GM18498 (cell line): ENCODE results near the gene PET117.
"Not testable (repeated sequence)": the region's sequence is repeated elsewhere in the genome, so short reads cannot be mapped to it uniquely, and the experiment has no call there.

Source experiments
- ATAC-seq: cut with Tn5 transposase; IDR thresholded peaks from one replicate; pipeline ENCODE4 v1.9.1; 2021; ENCODE audit warnings: mild to moderate bottlenecking, moderate library complexity; ENCODE audit not compliant: unreplicated experiment

The PET117 gene, protein sequence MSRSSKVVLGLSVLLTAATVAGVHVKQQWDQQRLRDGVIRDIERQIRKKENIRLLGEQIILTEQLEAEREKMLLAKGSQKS

DNA sequence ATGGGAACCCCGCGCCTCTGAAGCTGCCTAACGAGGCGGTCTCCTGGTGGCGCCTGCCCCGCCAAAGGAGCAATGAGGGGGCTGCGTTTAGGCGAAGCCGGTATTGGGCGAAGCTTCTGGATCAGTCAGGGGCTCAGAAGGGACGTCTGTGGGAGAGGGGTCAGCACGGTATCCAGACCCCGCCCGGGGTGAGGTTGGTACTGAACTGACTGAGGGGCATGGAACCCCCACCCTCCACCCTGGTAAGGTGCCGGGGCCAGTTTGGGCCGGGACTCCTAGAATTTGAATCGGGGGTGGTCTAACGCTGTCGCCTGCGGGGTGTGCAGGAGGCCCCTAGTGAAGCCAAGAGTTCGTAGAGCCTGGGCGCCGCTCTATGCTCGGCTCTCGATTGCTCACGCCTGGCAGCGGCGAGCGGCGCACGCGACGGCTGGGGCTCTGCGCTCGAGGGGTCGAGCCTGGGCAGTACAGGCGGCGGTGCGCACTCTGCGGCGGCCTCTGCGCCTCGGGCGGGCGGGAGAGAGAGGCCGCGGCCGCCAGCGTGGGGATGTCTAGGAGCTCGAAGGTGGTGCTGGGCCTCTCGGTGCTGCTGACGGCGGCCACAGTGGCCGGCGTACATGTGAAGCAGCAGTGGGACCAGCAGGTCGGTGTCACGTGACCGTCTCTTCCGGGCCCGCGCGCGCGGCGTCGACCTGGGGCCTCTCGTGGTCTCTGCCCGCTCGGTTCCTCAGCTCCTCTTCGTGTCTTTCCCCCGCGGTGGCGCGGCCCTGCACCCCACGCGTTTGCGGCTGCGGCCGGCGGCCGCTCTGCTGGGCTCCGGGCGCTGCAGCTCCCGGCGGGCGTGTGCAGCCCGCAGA is at the start of gene PET117, which contains the start of gene KAT14:
Gene PET117 (plus strand): TSS at position 452 of the 854 bp plus-strand sequence. CDS start 93 bp downstream, at position 545.
Gene KAT14 (plus strand): TSS at position 452 of the 854 bp plus-strand sequence. CDS start 4,798 bp downstream, outside the sequence.
- peak; percentile 88 for ATAC-seq

DNA sequence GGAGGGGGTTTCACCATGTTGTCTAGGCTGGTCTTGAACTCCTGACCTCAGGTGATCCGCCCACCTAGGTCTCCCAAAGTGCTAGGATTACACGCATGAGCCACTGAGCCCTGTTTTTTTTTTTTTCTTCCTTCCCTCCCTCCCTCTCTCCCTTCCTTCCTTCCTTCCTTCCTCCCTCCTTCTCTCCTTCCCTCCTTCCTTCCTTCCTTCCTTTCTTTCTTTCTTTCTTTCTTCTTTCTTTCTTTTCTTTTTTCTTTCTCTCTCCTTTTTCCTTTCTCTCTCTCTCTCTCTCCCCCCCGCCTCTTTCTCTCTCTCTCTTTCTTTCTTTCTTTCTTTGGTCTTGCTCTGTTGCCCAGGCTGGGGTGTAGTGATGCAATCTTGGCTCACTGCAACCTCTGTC is 49.4 kb upstream of the PET117 start:
- not testable (repeated sequence) for ATAC-seq

DNA sequence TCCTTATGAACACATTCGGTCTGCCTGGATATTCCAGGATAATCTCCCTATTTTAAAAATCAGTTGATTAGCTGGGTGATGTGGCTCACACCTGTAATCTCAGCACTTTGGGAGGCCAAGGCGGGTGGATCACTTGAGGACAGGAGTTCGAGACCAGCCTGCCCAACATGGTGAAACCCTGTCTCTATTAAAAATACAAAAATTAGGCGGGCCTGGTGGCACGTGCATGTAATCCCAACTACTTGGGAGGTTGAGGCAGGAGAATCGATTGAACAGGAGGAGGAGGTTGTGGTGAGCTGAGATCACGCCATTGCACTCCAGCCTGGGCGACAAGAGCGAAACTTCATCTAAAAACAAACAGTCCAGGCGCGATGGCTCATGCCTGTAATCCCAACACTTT is 48.8 kb upstream of the PET117 start:
- not testable (repeated sequence) for ATAC-seq

DNA sequence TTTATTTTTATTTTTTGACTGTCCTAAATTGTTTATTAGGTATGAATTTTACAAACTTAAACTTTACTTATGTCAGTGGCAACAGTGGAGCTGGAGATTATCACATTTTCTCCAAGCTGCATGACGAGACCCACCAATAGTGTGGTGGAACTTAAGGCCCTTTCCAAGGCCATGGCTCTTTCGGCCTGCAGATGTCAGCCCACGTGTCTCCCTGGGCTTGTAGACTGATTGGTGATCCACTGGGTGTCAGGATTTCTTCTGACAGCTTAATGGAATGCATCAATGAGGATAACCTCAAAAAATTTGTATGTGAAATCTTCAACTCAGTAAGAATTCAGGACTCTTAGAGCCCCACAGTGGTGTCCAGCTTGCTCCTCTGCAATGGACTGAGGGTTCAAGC is 47.6 kb upstream of the PET117 start:
- ATAC-seq, result no peak

DNA sequence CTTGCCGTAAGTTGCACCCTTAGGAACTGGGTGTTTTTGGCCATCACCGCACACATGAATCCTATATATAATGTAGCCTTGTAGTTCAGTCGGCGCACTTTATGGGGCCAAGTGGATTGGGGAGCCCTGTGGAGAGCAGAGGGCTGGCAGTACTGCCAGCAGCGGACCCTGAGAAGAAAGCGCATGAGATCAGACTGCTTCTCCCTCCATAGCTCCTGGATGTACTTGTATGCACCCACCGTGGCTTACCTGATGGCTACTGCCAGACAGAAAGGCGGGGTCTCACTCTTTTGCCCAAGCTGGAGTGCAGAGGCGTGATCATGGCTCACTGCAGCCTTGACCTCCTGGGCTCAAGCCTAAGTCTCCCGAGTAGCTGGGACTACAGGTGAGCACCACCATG is 47.2 kb upstream of the PET117 start:
- no peak for ATAC-seq

DNA sequence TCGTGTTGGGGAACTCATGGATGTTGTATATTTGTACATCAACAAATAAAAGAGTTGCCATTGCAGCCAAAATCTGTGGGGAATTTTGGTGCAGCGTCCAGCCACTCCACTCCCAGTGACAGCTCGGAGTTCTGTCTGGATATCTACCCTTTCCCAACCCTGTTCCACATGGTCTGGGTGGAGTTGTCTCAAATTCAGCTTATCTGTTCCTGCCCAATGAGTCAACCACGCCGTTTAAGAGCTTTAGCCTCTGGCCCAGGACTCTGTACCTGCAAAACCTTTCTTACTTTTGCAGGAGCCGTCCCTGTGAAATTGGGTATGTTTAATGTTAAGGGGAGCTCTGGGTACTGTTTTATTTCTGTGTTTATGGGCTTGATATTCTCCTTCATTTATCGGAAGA is 46.0 kb upstream of the PET117 start:
- no peak for ATAC-seq

DNA sequence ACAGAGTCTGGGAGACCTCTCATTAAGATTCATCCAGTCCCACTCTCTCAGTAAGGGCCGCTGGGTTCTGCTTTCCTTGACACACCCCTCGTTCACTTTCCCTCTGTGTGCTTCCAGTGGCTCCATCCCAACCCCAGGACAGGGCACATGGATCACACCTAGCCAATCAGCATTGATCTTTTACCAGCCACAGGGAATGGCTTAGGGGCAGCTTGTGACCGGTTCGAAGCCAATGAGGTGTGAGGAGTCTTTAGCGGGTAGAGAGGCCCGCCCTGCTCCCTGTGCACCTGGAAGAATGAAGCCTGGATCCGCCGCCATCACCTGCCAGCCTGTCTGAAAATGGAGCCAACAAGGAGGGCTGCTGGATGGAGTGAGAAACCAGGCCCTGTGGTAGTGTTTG is 44.8 kb upstream of the PET117 start:
- ATAC-seq, result no peak

DNA sequence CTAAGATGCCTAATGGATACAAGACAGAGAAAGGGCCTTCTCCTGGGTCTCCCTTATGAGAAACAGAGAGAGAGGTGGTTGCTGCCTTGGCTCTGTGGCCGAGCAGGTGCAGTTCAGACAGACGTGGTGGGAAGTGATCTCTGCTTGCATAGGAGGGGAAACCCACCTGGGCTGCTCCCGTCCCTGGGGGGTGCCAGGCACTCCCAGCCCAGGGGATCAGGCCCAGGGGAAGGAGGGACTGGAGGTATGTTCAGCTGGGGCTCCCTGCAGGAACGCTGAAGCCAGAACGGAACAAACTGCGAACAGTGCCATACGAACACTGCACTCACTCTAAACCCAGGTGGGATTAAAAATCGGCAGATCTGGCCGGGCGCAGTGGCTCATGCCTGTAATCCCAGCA is 44.3 kb upstream of the PET117 start:
- ATAC-seq, result no peak

DNA sequence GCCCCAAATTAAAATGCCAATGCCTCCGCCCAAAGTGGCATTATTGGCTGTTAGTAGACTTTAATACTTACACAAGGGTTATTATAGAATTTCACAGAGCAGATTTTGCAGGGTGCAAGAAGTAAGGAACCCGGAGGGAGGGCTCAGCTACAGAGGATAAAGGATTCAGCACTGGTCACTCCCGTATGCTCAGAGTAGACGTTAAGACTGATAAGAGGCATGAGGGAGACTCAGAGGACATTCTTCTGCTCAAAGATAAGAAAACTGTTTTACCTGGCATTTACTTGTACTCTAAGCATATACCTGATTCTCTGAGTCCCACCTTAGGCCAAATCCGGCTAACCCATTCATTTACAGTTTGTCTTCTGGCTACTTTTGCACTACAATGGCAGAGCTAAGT is 43.5 kb upstream of the PET117 start:
- ATAC-seq, result no peak

DNA sequence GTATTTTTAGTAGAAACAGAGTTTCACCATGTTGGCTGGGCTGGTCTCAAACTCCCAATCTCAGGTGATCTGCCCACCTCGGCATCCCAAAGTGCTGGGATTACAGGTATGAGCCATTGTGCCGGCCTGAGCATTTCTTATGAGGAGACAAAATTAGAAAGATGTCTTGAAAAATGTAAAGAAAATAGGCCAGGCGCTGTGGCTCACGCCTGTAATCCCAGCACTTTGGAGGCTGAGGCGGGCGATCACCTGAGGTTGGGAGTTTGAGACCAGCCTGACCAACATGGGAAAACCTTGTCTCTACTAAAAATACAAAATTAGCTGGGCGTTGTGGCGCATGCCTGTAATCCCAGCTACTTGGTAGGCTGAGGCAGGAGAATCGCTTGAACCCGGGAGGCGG is 37.1 kb upstream of the PET117 start:
- not testable (repeated sequence) for ATAC-seq

DNA sequence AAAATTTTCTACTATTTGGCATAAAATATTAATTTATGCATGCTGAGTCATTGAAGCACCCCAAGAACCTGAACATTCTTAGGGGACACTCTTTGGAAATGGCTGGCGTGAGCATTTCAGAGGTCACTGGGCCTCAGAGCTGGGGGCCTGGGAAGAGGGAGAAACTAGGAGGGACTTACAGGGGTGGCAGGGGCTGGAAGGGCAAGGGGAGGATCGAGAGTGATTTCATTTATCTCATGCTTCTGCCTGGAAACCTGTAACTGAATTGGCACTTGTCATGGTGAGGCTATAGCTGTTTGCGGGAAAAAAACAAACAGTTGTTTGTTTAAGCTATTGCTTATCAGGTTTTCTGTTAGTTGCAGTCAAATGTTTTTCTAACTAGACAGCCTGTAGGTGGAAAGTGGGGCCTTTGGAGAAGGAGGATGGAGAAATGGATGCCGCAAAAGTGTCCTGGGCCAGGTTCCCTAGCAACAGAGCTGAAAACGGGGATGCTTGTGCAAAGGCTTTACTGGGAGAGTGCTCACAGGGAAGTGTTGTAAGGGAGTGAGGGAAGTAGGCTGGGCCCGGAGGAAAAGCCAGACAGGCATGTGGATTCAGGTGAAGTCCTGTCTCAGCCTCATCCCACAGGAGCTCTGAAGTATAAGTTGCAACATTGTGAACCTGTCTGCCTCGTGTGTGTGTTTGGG is 36.4 kb upstream of the PET117 start:
- no peak for ATAC-seq

DNA sequence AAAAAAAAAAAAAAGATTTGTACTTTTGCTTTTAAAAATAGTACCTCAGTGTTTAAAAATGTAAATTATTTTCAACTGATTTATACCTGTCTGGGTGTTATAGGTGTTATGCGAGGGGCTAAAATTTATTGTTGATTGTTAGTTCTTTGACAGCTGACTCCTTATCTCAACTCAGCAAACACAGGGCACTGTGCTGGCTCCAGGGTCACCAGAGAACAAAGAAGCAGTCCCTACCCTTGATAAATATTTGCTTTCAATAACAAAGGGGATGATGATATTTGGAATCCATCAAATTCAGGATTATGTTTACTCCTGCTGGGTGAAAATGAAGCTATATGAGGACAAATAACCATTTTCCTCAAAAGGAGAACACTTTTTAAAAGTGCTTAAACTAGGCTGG is 34.2 kb upstream of the PET117 start:
- ATAC-seq, result no peak

DNA sequence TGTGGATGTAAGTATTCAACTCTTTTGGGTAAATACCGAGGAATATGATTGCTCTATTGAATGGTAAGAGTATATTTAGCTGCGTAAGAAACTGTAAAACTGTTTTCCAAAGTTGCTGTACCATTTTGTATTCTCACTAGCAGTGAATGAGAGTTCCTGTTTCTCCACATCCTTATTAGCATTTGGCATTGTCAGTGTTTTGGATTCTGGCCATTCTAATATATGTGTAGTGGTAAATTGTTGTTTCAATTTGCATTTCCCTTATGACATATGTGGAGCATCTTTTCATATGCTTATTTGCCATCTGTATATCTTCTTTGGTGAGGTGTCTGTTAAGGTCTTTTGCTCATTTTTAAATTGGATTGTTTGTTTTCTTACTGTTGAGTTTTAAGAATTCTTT is 29.3 kb upstream of the PET117 start:
- ATAC-seq, result no peak

DNA sequence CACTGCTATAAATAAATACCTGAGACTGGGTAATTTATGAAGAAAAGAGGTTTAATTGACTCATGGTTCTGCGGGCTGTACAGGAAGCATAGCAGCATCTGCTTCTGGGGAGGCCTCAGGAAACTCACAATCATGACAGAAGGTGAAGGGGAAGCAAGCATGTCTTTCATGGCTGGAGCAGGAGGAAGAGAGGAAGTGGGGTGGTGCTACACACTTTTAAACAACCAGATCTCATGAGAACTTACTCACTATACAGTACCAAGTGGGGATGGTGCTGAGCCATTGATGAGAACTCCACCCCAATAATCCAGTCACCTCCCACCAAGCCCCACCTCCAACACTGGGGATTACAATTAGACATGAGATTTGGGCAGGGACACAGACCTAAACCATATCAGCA is 9.1 kb upstream of the PET117 start:
- not testable (repeated sequence) for ATAC-seq

DNA sequence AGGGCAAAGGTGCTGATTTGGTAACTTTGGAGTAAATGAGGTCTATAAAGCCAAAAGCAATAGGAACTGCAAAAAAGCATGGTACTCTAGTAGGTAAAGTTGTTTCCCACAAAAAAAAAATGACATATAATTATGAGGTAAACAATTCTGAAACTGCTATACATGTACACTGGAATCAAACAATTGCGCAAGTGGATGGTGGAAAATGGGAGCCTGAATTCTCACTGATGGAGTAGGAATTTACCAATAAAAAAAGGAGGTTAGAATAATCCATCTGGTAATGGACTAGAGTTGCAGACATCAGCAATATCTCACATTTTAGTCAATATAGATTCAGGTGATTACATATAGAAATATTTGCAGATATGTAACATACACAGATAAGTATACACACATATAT is 5.0 kb upstream of the PET117 start:
- no peak for ATAC-seq

DNA sequence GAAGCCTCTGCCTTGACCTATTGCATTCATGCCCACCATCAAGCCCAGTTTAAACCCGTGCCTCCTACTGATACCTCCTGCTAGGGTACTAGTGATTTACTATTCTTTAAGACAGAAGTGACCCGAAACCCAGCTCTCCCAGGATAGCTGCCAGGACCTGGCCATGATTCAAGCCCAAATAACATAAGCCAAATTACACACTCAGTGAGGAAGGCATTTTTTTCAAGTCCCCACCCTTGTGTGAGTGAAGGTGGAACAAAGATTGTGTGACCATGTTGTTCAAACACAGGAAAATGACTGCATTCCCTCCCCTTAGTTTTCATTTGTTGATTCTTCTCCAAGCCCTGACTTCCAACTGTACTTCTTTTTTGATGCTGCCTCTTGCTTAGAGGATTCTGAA is 3.7 kb upstream of the PET117 start:
- no peak for ATAC-seq

DNA sequence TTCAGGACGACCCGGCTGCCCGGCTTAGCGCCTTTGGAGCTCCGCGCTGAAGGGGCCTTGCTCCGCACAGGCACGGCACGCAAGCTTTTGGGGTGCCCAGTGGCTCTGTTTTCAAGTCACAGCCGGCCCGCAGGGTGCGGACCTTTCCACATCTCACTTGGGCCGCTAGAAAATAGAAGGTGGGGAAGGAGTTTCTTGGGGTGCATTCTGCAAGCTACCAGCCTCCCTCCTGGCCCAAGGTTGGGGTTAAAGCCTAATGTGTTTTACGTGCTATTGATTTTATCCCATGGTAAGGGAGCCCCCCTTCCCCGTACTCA is 561 bp downstream of the PET117 start:
- no peak for ATAC-seq

DNA sequence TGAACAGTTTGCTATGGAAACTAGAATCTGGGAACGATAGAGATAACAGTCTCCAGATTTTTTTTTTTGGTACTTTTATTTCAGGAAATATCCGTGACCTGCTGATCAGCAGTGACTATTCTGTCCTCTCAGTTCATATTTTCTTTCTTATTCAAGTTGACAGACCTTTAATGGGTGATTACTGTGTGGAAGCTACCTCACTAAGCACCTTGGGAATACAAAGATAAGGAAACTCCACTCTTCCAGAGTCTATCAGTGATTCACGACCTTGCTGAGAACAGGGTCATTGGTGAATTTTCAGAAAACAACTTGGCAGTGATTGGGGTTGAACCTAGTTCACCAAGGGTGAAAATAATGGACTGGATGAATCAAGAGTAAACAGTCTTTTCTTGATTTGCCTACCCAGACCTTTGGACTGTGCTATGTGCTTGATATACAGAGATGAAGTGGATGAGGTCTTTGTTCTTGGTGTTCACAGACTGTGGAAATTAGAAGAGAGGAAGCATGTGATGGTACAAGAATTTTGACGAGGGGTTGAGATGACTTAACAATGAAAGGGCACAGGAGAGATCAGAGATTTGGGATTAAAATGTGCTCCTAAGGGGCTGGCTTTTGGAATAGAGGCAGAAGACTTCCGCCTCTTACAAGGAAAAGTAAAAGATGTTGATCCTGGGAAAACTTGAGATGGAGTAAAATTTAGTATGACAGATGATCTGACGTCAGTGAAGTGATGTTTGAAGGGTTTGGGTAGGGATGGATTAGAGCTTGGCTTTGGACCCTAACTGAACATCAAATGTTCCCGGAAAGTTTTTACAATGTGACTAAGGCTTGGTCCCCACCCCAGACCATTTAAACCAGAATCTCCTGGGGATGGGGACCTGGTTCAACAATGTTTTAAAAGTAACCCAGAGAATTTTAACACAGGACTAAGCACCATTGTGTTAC is 1.2 kb downstream of the PET117 start:
- ATAC-seq, result no peak

DNA sequence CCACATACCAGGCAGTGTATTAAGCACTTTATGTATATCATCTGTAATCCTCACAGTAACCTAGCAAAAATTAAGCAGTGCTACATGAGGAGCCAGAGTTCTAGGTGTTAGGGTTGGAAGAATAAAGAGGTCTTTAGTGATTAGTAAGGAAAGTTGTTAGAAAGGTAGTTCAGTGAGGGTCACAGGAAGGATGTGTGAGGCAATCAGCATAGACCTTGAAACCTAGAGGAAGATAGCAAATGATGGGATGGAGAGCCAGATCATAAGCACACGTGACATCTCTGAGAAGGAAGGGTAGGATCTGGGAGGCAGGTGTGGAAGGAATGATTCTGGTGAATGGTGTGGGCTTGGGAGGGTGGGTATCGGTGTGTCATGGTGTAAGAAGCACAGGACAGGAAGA is 2.2 kb downstream of the PET117 start:
- no peak for ATAC-seq

DNA sequence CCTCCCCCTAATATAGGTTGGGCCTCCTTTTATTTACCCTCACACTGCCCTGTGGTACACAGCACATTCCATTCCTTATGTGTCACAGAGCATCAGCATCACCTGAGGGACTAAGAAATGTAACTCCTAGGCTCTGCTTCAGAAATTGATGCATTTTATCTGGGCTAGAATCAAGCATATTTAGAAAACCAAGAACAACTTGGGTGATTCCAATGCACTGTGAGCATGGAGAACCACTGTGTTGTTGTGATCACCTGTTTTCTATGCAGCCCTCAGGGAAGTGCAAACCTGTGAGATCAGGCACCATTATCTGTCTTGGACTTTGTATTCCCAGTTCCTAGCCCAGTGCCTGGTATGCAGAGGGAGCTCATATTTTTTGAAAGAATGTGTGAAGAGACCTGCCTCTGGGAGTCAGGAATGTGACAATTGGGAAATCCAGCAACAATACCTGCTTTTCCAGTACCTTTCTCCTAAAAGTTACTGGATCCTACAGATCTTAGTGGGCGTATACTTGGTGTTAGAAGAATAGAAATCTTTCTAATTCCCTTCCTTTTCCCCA is 7.0 kb downstream of the PET117 start:
- ATAC-seq, result no peak

DNA sequence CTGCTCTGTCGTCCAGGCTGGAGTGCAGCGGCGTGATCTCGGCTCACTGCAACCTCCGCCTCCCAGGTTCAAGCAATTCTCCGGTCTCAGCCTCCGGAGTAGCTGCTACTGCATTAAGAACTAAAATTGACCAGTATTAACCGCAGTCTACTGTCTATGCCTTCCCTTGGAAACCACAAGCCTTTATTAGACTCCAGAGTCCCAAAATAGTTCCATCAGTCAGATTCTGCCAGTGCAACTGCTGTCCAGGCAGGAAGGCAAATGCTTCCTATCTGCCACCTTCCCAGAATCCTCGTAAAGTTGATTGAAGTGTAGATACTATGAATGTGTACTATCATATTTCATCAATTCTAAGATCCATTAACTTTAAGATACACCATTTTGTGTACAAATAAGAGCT is 16.7 kb downstream of the PET117 start:
- no peak for ATAC-seq
